ENCODE data around the gene QPRT. TPM values are rescaled to one million over a fixed set of nuclear protein-coding genes. Genes with fewer than 3 reads are reported as not detected.
"Not testable (repeated sequence)": the region's sequence is repeated elsewhere in the genome, so short reads cannot be mapped to it uniquely, and the experiment has no call there.

QPRT gene
- total RNA-seq, 1 donor from 2014 or later: 92.3 TPM

GRCh38 chr16:29729116-29729521 lies 50.1 kb downstream of the QPRT start:
- H3K4me3 Mint-ChIP-seq: peak overlapping the region; percentile 58
- H3K9me3 Mint-ChIP-seq: no peaks in the 10 kb centered on the region
- peaks cover 5% of the 10 kb centered on the region for H3K4me1 Mint-ChIP-seq (ENCODE audit: unreplicated experiment)
- H3K27me3 Mint-ChIP-seq: no peaks in the 10 kb centered on the region
- H3K27ac Mint-ChIP-seq: peak overlapping the region; percentile 57
- no peak for DNase-seq (ENCODE audit: extremely low spot score, unreplicated experiment)
- H3K36me3 Mint-ChIP-seq: no peaks in the 10 kb centered on the region
- peak; percentile 79 for TF ChIP-seq CTCF (conservative IDR thresholded peaks at IDR 0.05)

GRCh38 chr16:29730649-29731048 lies 51.7 kb downstream of the QPRT start:
- no peak for DNase-seq (ENCODE audit: extremely low spot score, unreplicated experiment)
- H3K27ac Mint-ChIP-seq: no peak overlapping the region
- peaks cover 5% of the 10 kb centered on the region for H3K4me1 Mint-ChIP-seq (ENCODE audit: unreplicated experiment)
- H3K9me3 Mint-ChIP-seq: no peaks in the 10 kb centered on the region
- no peak for TF ChIP-seq CTCF (conservative IDR thresholded peaks at IDR 0.05)
- H3K36me3 Mint-ChIP-seq: no peaks in the 10 kb centered on the region
- H3K4me3 Mint-ChIP-seq: no peak overlapping the region
- H3K27me3 Mint-ChIP-seq: no peaks in the 10 kb centered on the region

GRCh38 chr16:29731768-29732601 lies 53.0 kb downstream of the QPRT start:
- DNase-seq (ENCODE audit: extremely low spot score, unreplicated experiment); H3K36me3 Mint-ChIP-seq; H3K9me3 Mint-ChIP-seq; H3K4me3 Mint-ChIP-seq; H3K27me3 Mint-ChIP-seq; H3K4me1 Mint-ChIP-seq (ENCODE audit: unreplicated experiment); H3K27ac Mint-ChIP-seq: not testable (repeated sequence)

GRCh38 chr16:29734786-29735185 lies 55.8 kb downstream of the QPRT start:
- Mint-ChIP-seq H3K9me3 (no peaks in the 10 kb centered on the region), H3K4me1 (ENCODE audit: unreplicated experiment) (no peaks in the 10 kb centered on the region), H3K36me3 (no peaks in the 10 kb centered on the region), H3K27me3 (no peaks in the 10 kb centered on the region), H3K4me3 (no peak overlapping the region), H3K27ac (no peak overlapping the region)
- DNase-seq (ENCODE audit: extremely low spot score, unreplicated experiment): no peak
- TF ChIP-seq CTCF (conservative IDR thresholded peaks at IDR 0.05): no peak

GRCh38 chr16:29736112-29736511 lies 57.1 kb downstream of the QPRT start:
- Mint-ChIP-seq H3K36me3 (no peaks in the 10 kb centered on the region), H3K27me3 (peaks cover 3% of the 10 kb centered on the region), H3K4me1 (ENCODE audit: unreplicated experiment) (no peaks in the 10 kb centered on the region), H3K9me3 (no peaks in the 10 kb centered on the region), H3K4me3 (no peak overlapping the region), H3K27ac (no peak overlapping the region)
- no peak for DNase-seq (ENCODE audit: extremely low spot score, unreplicated experiment)
- TF ChIP-seq CTCF (conservative IDR thresholded peaks at IDR 0.05): peak; percentile 41

GRCh38 chr16:29736764-29737163 lies 57.8 kb downstream of the QPRT start:
- Mint-ChIP-seq H3K4me3 (no peak overlapping the region), H3K36me3 (no peaks in the 10 kb centered on the region), H3K27ac (no peak overlapping the region), H3K4me1 (ENCODE audit: unreplicated experiment) (no peaks in the 10 kb centered on the region), H3K9me3 (no peaks in the 10 kb centered on the region), H3K27me3 (peaks cover 3% of the 10 kb centered on the region)
- no peak for DNase-seq (ENCODE audit: extremely low spot score, unreplicated experiment)
- TF ChIP-seq CTCF (conservative IDR thresholded peaks at IDR 0.05): no peak

Measured in type B pancreatic cell (in vitro differentiated cells).